A673 (cell line): ENCODE measurements around the gene ADAMTSL1.

Source experiments
- CTCF ChIP-seq: fragments of 300-800, 200-600 bp; sonication (generic); conservative IDR thresholded peaks from 2 replicates; pipeline ENCODE4 v1.5.1; 2017; ENCODE audit warnings: low read depth, mild to moderate bottlenecking, antibody characterized with exemption, low read length, moderate library complexity, mixed read lengths
- EZH2 ChIP-seq: fragments of 200-600 bp; sonication (generic); IDR thresholded peaks from 2 replicates; pipeline ENCODE4 v1.6.1; 2017; ENCODE audit warnings: borderline replicate concordance, low read depth, mild to moderate bottlenecking, mixed read lengths, antibody characterized with exemption, low read length; ENCODE audit not compliant: poor library complexity, severe bottlenecking

GRCh38 chr9:18718393-18718792 is 244.4 kb downstream of the ADAMTSL1 start:
- TF ChIP-seq CTCF: no peak
- no peak for TF ChIP-seq EZH2
